Measurements from ENCODE around the gene TPRG1L. TPM values are rescaled to one million over a fixed set of nuclear protein-coding genes. Genes with fewer than 3 reads are reported as not detected.

TPRG1L gene
- polyA plus RNA-seq, 1 experiment, result 52.1 TPM

- Histone ChIP-seq H3K36me3 (ENCODE audit: control insufficient read depth, insufficient read depth, low read length) (peaks cover 24% of the 10 kb centered on the region), H3K27me3 (ENCODE audit: control insufficient read depth, insufficient read depth, low read length) (no peaks in the 10 kb centered on the region), H3K4me3 (ENCODE audit: low read depth, low read length) (no peak overlapping the region)
- TF ChIP-seq, protein P1, sequence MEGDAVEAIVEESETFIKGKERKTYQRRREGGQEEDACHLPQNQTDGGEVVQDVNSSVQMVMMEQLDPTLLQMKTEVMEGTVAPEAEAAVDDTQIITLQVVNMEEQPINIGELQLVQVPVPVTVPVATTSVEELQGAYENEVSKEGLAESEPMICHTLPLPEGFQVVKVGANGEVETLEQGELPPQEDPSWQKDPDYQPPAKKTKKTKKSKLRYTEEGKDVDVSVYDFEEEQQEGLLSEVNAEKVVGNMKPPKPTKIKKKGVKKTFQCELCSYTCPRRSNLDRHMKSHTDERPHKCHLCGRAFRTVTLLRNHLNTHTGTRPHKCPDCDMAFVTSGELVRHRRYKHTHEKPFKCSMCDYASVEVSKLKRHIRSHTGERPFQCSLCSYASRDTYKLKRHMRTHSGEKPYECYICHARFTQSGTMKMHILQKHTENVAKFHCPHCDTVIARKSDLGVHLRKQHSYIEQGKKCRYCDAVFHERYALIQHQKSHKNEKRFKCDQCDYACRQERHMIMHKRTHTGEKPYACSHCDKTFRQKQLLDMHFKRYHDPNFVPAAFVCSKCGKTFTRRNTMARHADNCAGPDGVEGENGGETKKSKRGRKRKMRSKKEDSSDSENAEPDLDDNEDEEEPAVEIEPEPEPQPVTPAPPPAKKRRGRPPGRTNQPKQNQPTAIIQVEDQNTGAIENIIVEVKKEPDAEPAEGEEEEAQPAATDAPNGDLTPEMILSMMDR (IDR thresholded peaks at IDR 0.05; ENCODE audit: insufficient read depth, low read depth, low read length), result no peak
- no peak for DNase-seq (ENCODE audit: low read depth)
- ChIA-PET CTCF (interaction anchor here (1.2 kb wide), 1 partner anchor 10 kb away, joined by 3 read pairs; no protein-coding TSS in a partner anchor), POLR2A (no interaction called here)
Measured at GRCh38 chr1:3638027-3638426, 13.2 kb downstream of the TPRG1L start.

GRCh38 chr1:3638676-3639075, 13.9 kb downstream of the TPRG1L start:
- TF ChIP-seq, protein P1 (IDR thresholded peaks at IDR 0.05; ENCODE audit: insufficient read depth, low read depth, low read length), result no peak
- ChIA-PET POLR2A (no interaction called here), CTCF (no interaction called here)
- Histone ChIP-seq H3K36me3 (ENCODE audit: control insufficient read depth, insufficient read depth, low read length) (peaks cover 23% of the 10 kb centered on the region), H3K27me3 (ENCODE audit: control insufficient read depth, insufficient read depth, low read length) (no peaks in the 10 kb centered on the region), H3K4me3 (ENCODE audit: low read depth, low read length) (no peak overlapping the region)
- no peak for DNase-seq (ENCODE audit: low read depth)

DNA sequence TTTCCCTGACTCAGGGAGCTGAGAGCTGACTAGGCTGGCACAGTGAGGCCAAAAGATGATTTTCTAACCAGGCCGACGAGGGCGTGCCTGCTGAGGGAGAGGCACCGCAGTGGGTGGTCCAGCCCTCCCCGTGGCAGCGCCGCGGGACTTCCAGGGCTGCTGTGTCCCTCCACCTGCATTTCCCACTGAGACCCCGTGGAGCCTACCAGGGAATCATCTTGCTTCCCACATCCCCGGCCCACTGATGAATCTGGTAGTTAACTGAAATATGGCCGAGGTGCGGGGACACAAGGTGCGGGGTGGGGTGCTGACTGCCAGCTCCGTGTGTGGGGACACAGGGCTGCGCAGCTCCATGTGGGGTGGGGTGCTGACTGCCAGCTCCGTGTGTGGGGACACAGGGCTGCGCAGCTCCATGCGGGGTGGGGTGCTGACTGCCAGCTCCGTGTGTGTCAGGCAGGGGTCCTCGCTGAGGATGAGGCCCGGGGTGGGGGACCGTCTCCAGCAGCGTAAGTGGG, 14.6 kb downstream of the TPRG1L start:
- H3K27me3 ChIP-seq (ENCODE audit: control insufficient read depth, insufficient read depth, low read length), result no peaks in the 10 kb centered on the region
- peaks cover 19% of the 10 kb centered on the region for H3K36me3 ChIP-seq (ENCODE audit: control insufficient read depth, insufficient read depth, low read length)
- ChIA-PET POLR2A (no interaction called here), CTCF (no interaction called here)
- H3K4me3 ChIP-seq (ENCODE audit: low read depth, low read length), result no peak overlapping the region
- DNase-seq (ENCODE audit: low read depth), result no peak
- TF ChIP-seq, protein P1 (IDR thresholded peaks at IDR 0.05; ENCODE audit: insufficient read depth, low read depth, low read length), result no peak

DNA sequence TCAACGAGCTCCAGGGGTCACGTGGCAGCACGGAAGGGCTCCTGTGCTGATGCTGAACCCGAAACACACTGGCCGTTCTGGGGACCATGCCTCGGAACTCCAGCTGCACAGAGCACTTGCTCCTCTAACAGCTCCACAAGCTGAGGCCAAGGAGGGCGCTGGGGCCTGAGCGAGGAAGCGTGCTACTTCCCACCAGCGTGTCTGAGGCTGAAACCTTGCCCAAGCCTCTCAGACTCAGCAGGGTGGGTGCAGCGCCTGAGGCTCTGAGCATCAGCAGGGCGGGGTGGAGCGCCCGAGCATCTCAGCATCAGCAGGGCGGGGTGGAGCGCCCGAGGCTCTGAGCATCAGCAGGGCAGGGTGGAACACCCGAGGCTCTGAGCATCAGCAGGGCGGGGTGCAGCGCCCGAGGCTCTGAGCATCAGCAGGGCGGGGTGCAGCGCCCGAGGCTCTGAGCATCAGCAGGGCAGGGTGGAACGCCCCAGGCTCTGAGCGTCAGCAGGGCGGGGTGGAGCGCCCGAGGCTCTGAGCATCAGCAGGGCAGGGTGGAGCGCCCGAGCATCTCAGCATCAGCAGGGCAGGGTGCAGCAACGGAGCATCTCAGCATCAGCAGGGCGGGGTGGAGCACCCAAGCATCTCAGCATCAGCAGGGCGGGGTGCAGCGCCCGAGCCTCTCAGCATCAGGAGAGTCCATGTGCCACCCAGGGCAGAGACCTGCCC, 15.5 kb downstream of the TPRG1L start:
- no peak for DNase-seq (ENCODE audit: low read depth)
- CTCF ChIA-PET, result no interaction called here
- peaks cover 14% of the 10 kb centered on the region for H3K36me3 ChIP-seq (ENCODE audit: control insufficient read depth, insufficient read depth, low read length)

GRCh38 chr1:3641046-3641760, 16.4 kb downstream of the TPRG1L start:
- TF ChIP-seq, protein P1 (IDR thresholded peaks at IDR 0.05; ENCODE audit: insufficient read depth, low read depth, low read length), result no peak
- POLR2A ChIA-PET, result no interaction called here
- Histone ChIP-seq H3K4me3 (ENCODE audit: low read depth, low read length) (no peak overlapping the region), H3K36me3 (ENCODE audit: control insufficient read depth, insufficient read depth, low read length) (peaks cover 14% of the 10 kb centered on the region), H3K27me3 (ENCODE audit: control insufficient read depth, insufficient read depth, low read length) (no peaks in the 10 kb centered on the region)
- no peak for DNase-seq (ENCODE audit: low read depth)
- CTCF ChIA-PET, result no interaction called here

More for the DNA sequence above, 15.5 kb downstream of the TPRG1L start:
- POLR2A ChIA-PET, result no interaction called here
- no peak overlapping the region for H3K4me3 ChIP-seq (ENCODE audit: low read depth, low read length)
- H3K27me3 ChIP-seq (ENCODE audit: control insufficient read depth, insufficient read depth, low read length), result no peaks in the 10 kb centered on the region
- TF ChIP-seq, protein P1 (IDR thresholded peaks at IDR 0.05; ENCODE audit: insufficient read depth, low read depth, low read length), result no peak

Measured in BJ (cell line).